Measurements from ENCODE around the gene SKAP2.

Gene SKAP2

DNA sequence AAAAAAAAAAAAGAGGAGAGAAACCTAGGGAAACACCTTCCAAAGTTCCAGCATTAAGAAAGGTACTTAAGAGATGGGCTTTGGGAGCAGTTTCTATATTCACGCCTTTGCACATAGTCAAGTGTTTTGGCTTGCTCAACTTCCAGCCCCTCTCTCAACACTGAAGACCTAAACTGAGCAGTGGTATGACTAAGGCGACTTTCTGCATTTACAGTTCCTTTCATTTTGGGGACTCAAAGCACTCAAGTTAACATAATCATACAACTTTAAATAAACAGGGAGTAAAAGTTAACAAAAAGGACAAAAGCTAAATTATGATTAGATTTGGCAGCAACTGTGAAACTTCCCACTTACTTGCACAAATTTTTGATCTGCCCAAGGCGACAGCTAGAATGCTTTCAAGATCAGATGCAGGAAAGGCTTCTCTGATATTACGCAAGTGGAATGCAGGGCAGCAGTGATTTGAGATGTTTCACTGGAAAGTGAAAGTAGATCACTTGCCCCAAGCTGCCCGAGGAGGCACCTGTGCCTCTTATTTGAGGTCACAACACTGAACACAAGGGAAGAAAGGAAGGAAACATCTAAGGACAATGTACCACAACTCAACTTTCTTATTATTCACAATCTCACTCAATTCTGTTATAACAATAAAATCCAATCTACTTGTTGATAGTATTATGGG is 199.5 kb downstream of the SKAP2 start:
- DNase-seq (ENCODE audit: low read depth, low spot score), result no peak

DNA sequence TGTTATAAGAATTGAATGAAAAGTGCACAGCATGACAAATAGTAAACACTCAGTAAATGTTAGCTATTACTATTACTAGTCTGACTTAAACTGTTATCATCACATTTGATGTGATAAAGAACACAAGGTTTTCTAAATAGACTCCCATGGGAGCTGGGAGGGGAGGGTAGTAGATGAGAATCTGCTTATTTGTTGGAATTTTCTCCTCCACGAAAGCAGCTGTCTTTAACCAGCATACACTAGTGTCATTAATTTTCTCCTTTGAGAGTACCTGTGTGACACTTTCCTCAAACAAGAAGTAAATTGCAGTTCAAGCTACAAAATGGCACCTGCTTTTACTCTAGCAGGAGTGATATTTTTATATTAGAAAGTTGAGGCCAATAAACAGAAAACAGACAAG is 200.1 kb downstream of the SKAP2 start:
- no peak for DNase-seq (ENCODE audit: low read depth, low spot score)

DNA sequence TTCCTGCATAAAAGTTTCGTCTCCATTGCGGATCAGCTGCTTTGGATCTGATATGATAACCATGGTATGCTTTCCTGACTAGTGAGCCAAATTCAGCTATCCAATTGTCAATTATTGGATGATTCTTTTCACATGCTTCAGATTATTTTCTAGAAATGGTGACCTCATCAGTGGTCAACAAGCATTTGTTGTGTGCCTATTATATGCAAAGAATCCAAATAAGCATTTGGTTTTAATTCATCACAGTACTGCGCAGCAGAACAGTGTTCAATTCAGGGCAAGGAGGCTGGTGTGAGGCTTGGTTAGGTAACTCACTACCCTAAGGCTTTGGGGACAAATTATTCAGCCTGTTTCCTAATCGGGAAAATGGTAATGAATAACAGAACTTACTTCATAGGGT is 200.5 kb downstream of the SKAP2 start:
- DNase-seq (ENCODE audit: low read depth, low spot score), result no peak

DNA sequence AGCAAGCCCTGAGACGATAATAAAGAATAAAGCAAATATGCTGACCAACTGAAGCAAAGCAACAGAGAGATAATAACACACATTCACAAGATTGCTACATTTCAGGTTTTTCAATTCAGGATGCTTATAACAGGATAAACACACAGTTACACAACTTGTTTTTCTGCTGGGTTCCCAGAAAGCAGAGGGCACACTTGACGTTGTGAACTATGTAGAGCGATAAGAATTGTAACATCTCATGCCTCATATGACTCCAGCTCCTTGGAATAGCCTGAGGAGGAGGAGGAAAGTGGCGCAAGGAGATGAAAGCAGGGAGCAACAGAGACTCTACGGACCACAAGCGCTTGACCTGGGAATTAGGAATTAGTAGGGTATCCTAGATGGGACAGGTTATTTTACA is 201.7 kb downstream of the SKAP2 start:
- DNase-seq (ENCODE audit: low read depth, low spot score), result no peak

DNA sequence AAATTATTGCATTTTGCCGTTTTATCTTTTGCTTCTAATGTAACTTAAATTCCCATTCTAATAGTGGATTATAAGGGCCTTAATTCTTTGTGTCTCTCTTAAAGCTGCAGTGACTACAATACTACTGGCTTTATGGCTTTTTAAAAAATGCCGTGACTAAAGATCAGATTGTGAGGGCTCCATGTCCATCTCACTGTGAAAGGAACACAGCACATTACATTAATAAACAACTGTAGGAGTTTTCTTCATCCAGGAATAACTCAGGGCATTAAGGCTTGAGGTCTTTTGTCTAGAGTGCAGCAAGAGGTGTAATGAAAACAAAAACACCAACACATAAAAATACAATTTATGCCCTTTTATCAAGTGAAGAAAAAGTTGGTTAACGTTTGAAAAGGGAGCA is 205.3 kb downstream of the SKAP2 start:
- no peak for DNase-seq (ENCODE audit: low read depth, low spot score)

DNA sequence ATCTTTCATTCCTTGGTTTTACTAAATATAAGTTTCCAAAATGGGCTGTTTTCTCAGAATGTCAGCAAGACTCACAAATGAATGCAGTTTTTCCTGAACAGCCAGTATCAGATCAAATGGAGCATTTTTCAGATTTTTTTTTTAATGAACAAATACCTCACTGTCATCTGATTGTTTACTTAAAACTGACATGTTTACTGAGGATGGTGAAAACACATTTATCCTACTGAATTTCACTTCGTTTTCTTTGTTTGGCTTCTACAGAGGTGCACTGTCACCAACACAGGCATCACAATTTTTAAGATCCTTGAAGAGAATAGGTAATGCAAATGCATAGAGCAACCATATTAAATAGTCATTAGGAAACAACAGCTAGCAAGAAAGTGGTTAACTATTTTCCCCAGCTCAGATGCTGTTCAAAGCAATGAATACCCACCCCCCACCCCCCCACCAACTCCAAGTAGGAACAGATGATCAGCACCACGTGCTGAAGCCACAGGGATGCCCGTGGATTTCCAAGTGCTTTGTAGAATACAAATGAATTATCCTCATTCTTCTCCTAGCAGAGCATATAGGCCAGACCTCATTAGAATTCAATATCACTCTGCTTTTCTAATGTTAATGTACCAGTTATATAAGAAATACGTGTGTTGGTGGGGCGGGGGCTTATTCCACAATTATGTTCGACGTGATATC is 205.9 kb downstream of the SKAP2 start:
- no peak for DNase-seq (ENCODE audit: low read depth, low spot score)

DNA sequence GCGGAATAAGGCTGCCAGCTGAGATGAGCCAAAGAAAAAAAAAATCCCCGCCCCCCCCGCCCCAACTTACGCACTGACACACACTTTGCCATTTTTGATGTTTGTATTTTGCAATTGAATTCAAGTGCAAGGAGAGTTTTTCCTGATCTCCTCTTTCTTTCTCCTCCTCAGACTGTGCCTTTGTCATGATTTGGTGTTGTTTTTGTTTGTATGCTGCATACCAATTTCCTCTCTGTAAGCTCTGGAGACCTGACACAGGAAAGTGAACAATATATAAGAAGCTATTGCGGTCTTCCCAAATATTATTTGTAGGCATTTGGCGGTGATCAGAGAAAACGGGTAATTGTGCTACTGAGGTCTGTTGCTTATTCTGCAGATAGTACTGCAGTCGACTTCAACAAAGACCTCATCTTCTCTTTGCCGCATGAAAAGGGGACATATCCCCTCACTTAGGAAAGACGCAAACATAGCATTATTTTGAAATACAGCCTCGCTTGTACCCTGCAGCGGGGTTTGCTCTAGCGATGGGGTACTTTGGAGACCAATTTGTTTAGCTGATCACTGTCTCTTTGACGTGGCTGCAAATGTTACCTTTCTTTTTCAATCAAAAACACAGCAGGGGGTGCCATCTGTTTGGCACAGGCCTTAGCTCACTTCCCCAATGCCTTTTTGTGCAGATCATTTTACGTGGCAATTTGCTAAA is 206.6 kb downstream of the SKAP2 start:
- no peak for DNase-seq (ENCODE audit: low read depth, low spot score)

DNA sequence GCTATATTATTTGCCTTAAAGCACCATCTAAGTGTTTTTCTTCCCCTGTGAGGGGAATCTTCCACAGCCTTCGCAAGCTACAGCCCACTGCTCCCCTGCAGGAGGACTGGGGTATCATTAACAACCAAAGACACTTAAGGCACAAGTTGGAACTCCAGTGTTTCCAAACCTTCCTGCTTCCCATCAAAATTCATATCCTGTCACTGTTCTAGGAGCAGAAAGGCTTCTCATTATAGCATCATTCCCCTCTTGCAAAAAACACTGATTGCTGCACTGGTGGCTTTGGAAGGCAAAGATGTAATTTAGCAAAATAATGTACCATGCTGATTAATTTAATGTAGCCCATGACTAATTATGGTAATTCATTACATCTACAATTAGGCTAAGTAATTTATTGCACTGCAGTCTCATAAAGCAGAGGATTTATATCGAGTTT is 207.2 kb downstream of the SKAP2 start:
- DNase-seq (ENCODE audit: low read depth, low spot score), result no peak

DNA sequence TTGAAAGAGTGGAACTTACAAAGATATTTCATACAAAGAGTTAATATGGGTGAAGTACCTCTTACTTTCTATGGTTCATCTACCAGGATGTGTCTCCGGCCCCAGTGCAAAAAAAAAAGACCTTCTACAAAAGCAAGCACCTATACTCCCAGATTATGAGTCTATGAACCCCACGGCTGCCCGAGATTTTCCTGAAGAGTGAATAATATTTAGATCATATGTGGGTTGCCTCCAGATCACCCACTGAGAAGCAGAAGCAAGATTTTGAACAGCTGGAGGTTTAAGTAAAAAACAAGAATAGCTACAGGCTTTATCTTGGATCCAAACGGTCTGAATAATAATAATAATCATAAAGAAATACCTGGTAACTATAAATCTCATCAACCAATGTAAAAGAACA is 207.7 kb downstream of the SKAP2 start:
- no peak for DNase-seq (ENCODE audit: low read depth, low spot score)

DNA sequence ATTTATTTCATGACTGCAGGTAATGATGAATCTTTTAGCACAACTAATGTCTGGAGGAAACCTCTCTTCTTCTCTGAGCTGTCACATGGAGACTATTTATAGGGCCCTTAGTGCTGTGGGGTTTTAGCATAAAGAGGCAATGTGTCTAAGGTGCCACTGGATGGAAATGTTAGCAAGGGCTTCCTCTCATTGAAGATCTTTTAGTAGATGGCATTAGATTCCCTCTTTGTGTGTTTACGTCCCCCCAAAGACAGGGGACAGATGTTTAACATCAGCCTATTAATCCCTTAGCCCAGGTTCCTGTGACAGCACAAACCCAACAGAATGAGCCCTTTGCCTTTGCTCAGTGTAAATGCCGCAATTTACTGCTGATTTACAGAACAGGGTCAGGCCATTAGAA is 208.6 kb downstream of the SKAP2 start:
- no peak for DNase-seq (ENCODE audit: low read depth, low spot score)

DNA sequence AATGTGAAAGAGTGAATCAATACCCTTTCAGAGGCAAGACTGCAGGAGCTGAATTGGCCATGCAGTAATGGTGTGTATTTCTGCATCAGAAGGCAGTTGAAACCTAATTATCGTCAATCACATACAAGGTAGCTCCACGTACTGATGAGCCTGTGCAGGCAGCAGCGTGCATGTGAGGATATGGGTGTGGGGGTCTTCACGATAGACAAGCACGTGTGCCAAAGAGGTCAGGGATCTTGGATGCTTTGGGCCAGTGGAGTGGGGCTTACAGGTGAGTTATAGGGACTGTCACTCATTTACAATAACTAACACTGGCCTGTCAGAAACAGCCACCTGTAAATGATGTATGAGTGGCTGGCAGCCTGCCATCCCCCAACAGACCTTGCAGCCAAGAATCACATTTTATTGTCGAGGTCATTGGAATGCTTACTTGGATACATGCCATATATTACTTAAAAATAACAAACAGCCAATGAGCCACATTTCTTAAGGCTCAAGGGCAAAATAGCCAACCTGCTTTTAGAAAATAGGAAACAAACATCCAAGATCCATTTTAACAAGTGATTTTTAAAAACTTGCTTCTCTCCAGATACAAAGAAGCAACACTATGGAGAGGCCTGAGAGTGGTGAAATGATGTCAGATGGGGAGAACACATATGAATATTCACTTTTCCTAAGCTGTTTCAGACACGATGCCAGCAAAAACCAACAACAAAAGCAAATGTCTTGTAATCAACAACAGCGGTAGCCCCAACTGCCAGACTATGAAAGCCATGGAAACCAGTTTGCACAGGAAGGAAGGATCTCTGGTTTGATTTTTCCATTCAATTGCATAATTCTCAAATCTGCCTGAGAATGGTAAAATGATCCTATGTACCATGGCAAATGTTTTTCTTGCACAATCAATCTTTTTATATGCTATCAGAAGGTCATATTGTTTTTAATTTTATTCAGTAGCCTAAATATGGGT is 210.7 kb downstream of the SKAP2 start:
- DNase-seq (ENCODE audit: low read depth, low spot score), result no peak

DNA sequence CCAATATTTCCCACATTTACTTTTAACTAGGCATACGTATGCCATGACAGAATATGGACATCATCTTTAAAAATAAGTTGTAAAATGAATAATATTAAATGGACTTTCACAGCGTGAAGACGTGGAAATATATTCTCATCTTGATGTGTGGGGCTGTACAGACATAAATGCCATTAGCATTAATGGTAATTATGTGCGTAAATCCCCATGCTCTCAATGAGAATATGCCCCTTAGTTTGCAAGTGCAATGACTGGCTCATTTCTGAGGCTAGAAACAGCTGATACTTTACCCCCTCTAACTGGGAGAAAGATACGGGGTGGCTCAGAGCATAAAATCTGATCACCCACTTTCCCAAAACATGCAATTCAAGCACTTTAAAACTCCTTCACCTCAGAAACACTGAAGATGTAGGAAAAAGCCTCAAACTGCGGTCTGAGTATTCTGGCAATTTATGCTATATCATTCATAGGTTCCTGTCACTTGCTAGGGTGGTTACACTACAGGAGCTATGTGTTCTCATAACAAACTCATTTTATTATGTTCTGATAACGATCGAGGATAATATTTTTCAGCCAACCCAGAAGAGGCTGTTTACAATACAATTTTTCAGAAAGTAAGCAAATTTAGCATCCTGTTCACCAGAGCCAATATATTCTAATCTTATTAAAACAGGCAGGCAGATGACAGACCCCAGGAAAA is 211.8 kb downstream of the SKAP2 start:
- no peak for DNase-seq (ENCODE audit: low read depth, low spot score)

DNA sequence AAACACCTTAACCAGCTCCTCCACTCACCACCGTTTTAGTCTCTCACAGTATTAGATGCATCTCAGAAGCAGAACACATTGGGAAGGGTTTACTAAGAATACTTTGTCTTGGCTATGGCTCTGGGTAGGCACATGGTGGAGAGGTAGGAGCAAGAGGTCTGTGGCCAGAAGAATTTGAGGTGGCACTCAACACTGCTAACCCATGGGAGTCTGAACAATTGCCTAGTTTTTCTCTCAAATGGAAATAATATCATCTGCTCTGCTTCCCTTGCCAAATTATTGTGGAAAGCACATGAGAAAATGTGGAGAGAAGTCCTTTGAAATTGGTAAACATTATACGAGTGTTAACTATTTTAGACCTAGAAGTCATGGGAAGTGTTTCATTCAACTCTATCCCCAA is 214.3 kb downstream of the SKAP2 start:
- DNase-seq (ENCODE audit: low read depth, low spot score), result no peak

DNA sequence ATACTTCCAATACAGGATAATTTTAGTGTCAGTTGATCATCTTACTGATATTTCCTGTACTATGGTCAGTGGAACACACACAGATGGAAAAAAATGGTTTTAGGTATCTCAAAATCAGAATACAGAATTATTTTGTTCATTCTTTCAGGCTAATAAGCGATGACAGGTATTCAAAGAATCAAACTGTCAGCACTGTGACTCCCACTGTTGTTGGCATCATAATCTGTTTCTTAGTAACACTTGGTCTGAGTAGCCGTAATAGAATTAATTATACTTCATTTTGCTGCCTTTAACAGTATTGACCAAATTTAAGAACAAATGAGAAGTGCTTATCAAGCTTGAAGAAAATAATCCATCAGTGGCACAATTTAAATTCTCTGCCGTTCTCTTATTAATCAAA is 215.0 kb downstream of the SKAP2 start:
- DNase-seq (ENCODE audit: low read depth, low spot score), result no peak

DNA sequence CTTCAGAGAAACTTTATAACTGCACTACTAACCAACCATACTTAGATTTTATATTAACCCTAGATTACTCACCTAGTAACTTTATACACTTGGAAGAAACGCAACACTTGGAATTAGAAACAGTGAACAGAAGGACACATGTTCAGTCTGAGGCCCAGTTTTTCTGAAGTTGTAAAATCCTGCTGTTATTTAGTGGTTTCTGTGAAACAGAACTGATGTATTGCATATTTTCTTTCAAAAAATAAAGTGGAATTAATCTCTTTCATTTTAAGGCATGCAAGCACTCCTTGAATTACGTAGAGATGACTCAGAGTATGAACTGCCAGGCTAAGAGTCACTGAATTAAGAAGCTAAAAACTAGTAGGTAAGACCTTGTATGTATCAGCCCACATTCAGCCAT is 215.8 kb downstream of the SKAP2 start:
- no peak for DNase-seq (ENCODE audit: low read depth, low spot score)

DNA sequence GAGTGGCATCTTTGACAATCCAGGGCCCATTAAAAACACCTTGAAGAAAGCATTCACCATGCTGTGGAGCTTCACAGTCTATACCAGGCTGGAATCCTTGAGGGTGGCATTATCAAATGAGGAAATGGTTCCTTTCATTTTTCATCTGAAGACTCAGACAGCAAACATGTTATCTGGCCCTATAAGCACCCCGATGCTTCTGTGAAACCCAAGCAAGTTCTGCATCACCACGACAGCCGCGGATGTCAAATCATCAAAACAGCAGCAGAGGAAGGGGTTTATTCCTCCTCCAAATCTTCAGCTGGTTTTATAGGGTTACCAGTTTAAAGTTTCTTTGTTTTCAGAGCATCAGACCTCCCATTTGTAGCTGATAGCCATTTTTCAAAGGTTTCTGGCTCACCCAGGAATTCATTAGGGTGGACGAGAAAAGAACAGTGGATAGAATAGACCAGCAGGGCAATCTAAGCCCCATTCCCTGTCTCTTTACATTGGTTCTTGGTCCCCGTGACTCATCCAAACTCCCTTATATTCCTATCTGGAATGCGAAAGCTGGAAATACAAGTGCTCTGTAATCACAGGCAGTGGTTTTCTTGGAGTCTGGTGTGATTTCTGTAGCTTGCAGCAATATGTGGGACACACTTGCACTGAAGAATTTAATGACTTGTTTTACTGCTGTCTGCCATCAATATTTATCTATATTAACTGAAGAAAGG is 217.9 kb downstream of the SKAP2 start:
- DNase-seq (ENCODE audit: low read depth, low spot score), result no peak

DNA sequence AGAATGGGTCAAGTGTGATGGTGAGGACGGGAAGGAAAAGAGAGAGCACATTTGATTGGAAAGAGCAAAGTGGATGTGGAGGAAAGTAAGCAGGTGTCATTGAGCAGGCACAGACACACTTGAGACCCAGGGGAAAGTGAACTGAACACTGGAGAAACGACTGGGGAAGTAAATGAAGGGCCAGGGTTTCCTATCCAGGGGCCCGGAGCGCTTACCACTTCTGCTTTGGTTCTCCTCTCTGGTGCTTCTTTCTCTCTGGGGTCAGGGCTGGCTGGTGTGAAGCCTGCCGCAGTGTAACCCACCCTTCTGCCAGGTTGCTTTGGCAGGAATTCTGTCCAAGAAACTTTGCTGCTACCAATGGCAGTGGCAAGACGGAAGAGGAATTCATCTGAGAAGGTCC is 219.3 kb downstream of the SKAP2 start:
- DNase-seq (ENCODE audit: low read depth, low spot score), result no peak

DNA sequence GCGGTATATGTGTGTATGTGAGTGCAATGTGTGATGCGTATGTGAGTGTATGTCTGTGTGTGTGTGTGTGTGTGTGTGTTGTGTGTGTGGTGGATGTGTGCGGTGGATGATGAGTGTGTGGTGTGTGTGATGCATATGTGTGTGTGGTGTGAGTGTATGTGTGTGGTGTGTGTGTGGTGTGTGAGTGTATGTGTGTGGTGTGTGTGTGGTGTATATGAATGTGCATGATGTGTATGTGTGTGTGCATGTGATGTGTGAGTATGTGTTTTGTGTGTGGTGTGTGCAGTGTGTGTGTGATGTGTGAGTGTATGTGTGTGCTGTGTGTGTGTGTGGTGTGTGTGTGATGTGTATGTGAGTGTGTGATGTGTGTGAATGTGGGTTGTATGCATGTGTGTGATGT is 222.0 kb downstream of the SKAP2 start:
- DNase-seq (ENCODE audit: low read depth, low spot score), result no peak

DNA sequence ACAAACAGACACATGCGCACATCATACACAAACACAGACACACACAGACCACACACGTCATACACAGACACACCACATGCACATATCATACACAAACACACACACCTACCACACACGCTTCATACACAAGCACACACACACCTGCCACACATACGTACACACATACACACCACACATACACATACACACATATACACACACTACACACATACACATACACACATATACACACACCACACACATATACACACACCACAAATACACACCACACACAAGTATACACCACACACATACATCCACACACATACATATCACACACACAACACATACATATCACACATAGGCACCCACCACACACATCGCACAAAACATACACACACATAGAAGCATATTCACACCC is 224.7 kb downstream of the SKAP2 start:
- DNase-seq (ENCODE audit: low read depth, low spot score), result no peak

DNA sequence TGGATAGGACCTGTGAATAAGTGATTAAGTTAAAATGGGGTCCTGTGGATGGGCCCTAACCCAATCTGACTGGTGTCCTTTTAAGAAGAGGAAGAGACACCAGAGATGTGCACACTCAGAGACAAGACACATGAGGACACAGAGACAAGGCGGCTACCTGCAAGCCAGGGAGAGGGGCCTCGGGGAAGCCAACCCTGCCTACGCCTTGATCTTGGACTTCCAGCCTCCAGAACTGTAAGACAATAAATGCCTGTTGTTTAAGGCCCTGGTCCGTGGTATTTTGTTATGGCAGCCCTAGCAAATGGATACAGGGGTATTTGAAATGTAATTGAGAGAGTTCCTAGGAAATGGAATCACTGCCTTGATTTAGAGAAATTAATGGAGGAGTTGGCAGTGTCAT is 225.3 kb downstream of the SKAP2 start:
- no peak for DNase-seq (ENCODE audit: low read depth, low spot score)

DNA sequence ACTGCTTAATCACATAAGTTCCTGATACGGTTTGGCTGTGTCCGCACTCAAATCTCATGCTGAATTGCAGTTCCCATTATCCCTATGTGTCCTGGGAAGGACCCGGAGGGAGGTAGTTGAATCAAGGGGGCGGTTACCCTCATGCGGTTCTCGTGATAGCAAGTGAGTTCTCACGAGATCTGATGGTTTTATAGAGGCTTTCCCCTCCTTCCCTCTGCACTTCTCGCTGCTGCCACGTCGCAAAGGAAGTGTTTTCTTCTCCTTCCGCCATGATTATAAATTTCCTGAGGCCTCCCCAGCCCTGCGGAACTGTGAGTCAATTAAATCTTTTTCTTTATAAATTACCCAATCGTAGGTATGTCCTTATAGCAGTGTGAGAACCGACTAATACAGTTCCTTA is 226.2 kb downstream of the SKAP2 start:
- no peak for DNase-seq (ENCODE audit: low read depth, low spot score)
